IMR-90 (cell line): ENCODE measurements around the gene SF3B5. TPM values are rescaled to one million over a fixed set of nuclear protein-coding genes. Genes with fewer than 3 reads are reported as not detected.

ENCODE experiments used
- ATAC-seq: fragments of 200-7000 bp; cut with Tn5 transposase; 2 replicates; pipeline ENCODE4 v1.9.1; 2020; ENCODE audit warnings: low read depth, mild to moderate bottlenecking, moderate library complexity
- BruUV-seq: library from RNA; stranded (reverse); fragments of 400-500 nt; replicated peaks from 2 replicates; lab custom pipeline; 2021; lab: Mats Ljungman, UMichigan
- CTCF ChIA-PET: fragments of 300-600 bp; formaldehyde crosslinking; extraction: SDS; loops from one replicate; lab custom pipeline; 2021; ENCODE audit warnings: antibody characterized with exemption; lab: Yijun Ruan, JAX
- POLR2A ChIA-PET: fragments of 300-600 bp; sonication (Branson Sonifier 250); formaldehyde crosslinking; loops from one replicate; lab custom pipeline; 2022; ENCODE audit warnings: antibody characterized with exemption; ENCODE audit not compliant: unreplicated experiment; lab: Charles Lee
- DNase-seq: peaks from one replicate; pipeline ENCODE4 v3.0.0; 2013
- H2AFZ ChIP-seq: replicated peaks from 2 replicates; pipeline ENCODE3; 2013; ENCODE audit warnings: low read length, mild to moderate bottlenecking; ENCODE audit not compliant: poor library complexity
- H2AK5ac ChIP-seq: 2 replicates; pipeline ENCODE4 v1.6.1; 2013; ENCODE audit warnings: low read depth, low read length, inconsistent platforms
- H2AK9ac ChIP-seq: replicated peaks from 2 replicates; pipeline ENCODE3; 2013; ENCODE audit warnings: mild to moderate bottlenecking, low read depth, low read length, moderate library complexity; ENCODE audit not compliant: poor library complexity
- H2BK120ac ChIP-seq: 2 replicates; pipeline ENCODE4 v1.6.1; 2013; ENCODE audit warnings: low read depth, low read length, inconsistent platforms
- H2BK15ac ChIP-seq: 3 replicates; pipeline ENCODE4 v1.6.1; 2013; ENCODE audit warnings: low read depth, low read length, inconsistent platforms
- H2BK20ac ChIP-seq: 2 replicates; pipeline ENCODE4 v1.6.1; 2013; ENCODE audit warnings: low read depth, mild to moderate bottlenecking, inconsistent platforms, low read length, moderate library complexity
- H2BK5ac ChIP-seq: 2 replicates; pipeline ENCODE4 v1.6.1; 2013; ENCODE audit warnings: mild to moderate bottlenecking, low read depth, low read length, inconsistent platforms; ENCODE audit not compliant: poor library complexity, severe bottlenecking
- H3K14ac ChIP-seq: replicated peaks from 2 replicates; pipeline ENCODE4 v1.6.1; 2013; ENCODE audit warnings: low read depth, low read length, inconsistent platforms
- H3K18ac ChIP-seq: 2 replicates; pipeline ENCODE4 v1.6.1; 2013; ENCODE audit warnings: low read depth, low read length, control low read depth
- H3K23ac ChIP-seq: 2 replicates; pipeline ENCODE4 v1.6.1; 2013; ENCODE audit warnings: low read depth, low read length, inconsistent platforms
- H3K27ac ChIP-seq: 2 replicates; pipeline ENCODE4 v1.5.1; 2013; ENCODE audit warnings: mild to moderate bottlenecking, control low read depth, low read length; ENCODE audit not compliant: insufficient read depth
- H3K27me3 ChIP-seq: 2 replicates; pipeline ENCODE4 v1.6.1; 2013; ENCODE audit warnings: low read length; ENCODE audit not compliant: control insufficient read depth, insufficient read depth
- H3K36me3 ChIP-seq: 2 replicates; pipeline ENCODE4 v1.6.1; 2013; ENCODE audit warnings: low read length, mixed read lengths; ENCODE audit not compliant: control insufficient read depth, insufficient read depth
- H3K4ac ChIP-seq: 2 replicates; pipeline ENCODE4 v1.6.1; 2013; ENCODE audit warnings: low read depth, low read length, inconsistent platforms
- H3K4me1 ChIP-seq: 2 replicates; pipeline ENCODE4 v1.6.1; 2013; ENCODE audit warnings: low read length, mixed read lengths; ENCODE audit not compliant: control insufficient read depth, insufficient read depth
- H3K4me2 ChIP-seq: 2 replicates; pipeline ENCODE4 v1.6.1; 2013; ENCODE audit warnings: low read depth, mild to moderate bottlenecking, control low read depth, low read length, moderate library complexity
- H3K4me3 ChIP-seq: 2 replicates; pipeline ENCODE4 v1.5.1; 2013; ENCODE audit warnings: low read depth, mild to moderate bottlenecking, control low read depth, low read length, moderate library complexity; ENCODE audit not compliant: insufficient read depth
- H3K56ac ChIP-seq: 2 replicates; pipeline ENCODE4 v1.6.1; 2013; ENCODE audit warnings: low read length, inconsistent platforms; ENCODE audit not compliant: insufficient read depth; ENCODE audit errors: extremely low read depth
- H3K79me1 ChIP-seq, 2 experiments: 2 replicates each; pipeline ENCODE4 v1.6.1; 2013; ENCODE audit warnings: low read length in 2 of 2, inconsistent platforms in 1 of 2, low read depth in 1 of 2
- H3K9ac ChIP-seq: 2 replicates; pipeline ENCODE4 v1.6.1; 2013; ENCODE audit warnings: low read depth, low read length, control low read depth
- H3K9me1 ChIP-seq: 2 replicates; pipeline ENCODE4 v1.6.1; 2013; ENCODE audit warnings: low read length, inconsistent platforms; ENCODE audit not compliant: insufficient read depth
- H3K9me3 ChIP-seq: 2 replicates; pipeline ENCODE4 v1.6.1; 2013; ENCODE audit warnings: low read length; ENCODE audit not compliant: control insufficient read depth, insufficient read depth
- H4K20me1 ChIP-seq: 2 replicates; pipeline ENCODE4 v1.6.1; 2013; ENCODE audit warnings: low read length, inconsistent platforms; ENCODE audit not compliant: insufficient read depth
- H4K5ac ChIP-seq: 2 replicates; pipeline ENCODE4 v1.6.1; 2013; ENCODE audit warnings: mild to moderate bottlenecking, low read depth, low read length, control low read depth
- H4K8ac ChIP-seq, 2 experiments: 2 replicates each; pipeline ENCODE4 v1.6.1; 2013; ENCODE audit warnings: low read depth in 2 of 2, low read length in 2 of 2, control low read depth in 1 of 2, inconsistent platforms in 1 of 2
- H4K91ac ChIP-seq: 2 replicates; pipeline ENCODE4 v1.6.1; 2013; ENCODE audit warnings: low read depth, low read length, inconsistent platforms; ENCODE audit not compliant: insufficient read depth
- BHLHE40 ChIP-seq: fragments of 150-350 bp; IDR thresholded peaks from 2 replicates; pipeline ENCODE4 v1.6.1; 2016; ENCODE audit warnings: mild to moderate bottlenecking, low read depth, low read length
- CTCF ChIP-seq: conservative IDR thresholded peaks from 2 replicates; pipeline ENCODE4 v1.5.1; 2012; ENCODE audit warnings: mild to moderate bottlenecking, low read depth, low read length, improper control_type of control experiment
- FOS ChIP-seq: fragments of 150-350 bp; IDR thresholded peaks from 2 replicates; pipeline ENCODE4 v1.6.1; 2016; ENCODE audit warnings: low read depth, low read length
- MAFK ChIP-seq: IDR thresholded peaks from 2 replicates; pipeline ENCODE4 v1.6.1; 2012; ENCODE audit warnings: low read depth, low read length, improper control_type of control experiment
- MAZ ChIP-seq: IDR thresholded peaks from 2 replicates; pipeline ENCODE4 v1.6.1; 2012; ENCODE audit warnings: low read depth, mild to moderate bottlenecking, low read length, improper control_type of control experiment, moderate library complexity, borderline replicate concordance
- NFE2L2 ChIP-seq: fragments of 150-350 bp; IDR thresholded peaks from 2 replicates; pipeline ENCODE4 v1.6.1; 2016; ENCODE audit warnings: low read depth, mild to moderate bottlenecking, low read length
- RAD21 ChIP-seq: IDR thresholded peaks from 2 replicates; pipeline ENCODE4 v1.6.1; 2012; ENCODE audit warnings: low read length, improper control_type of control experiment
- RCOR1 ChIP-seq: IDR thresholded peaks from 2 replicates; pipeline ENCODE4 v1.6.1; 2012; ENCODE audit warnings: mild to moderate bottlenecking, low read length, improper control_type of control experiment; ENCODE audit not compliant: insufficient replicate concordance
- SMC3 ChIP-seq: fragments of 150-350 bp; IDR thresholded peaks from 2 replicates; pipeline ENCODE4 v1.6.1; 2016; ENCODE audit warnings: low read depth, mild to moderate bottlenecking, antibody characterized with exemption, low read length, moderate library complexity
- WGBS, 2 experiments: methylation state at CpG; one replicate each; pipeline versions ENCODE4 v1.1.5 to v1.1.7; 2013; ENCODE audit warnings: missing lambda C conversion rate in 2 of 2; ENCODE audit not compliant: insufficient read length in 1 of 2; ENCODE audit errors: extremely low coverage in 2 of 2; 5-methylcytosine and 5-hydroxymethylcytosine counted together
- dilution Hi-C: fragments of 300-500 bp; cut with HindIII; formaldehyde crosslinking; loops from one replicate; pipeline ENCODE4 v1.14.3; 2018; ENCODE audit warnings: low sequenced_read_pairs; ENCODE audit not compliant: unreplicated experiment
- in situ Hi-C: fragments of 300-500 bp; cut with MboI; formaldehyde crosslinking; loops from 3 replicates; pipeline ENCODE4 v1.14.3; 2019; ENCODE audit warnings: low sequenced_read_pairs, inconsistent platforms, mixed read lengths
- intact Hi-C: fragments of 100-400 bp; cut with micrococcal nuclease; formaldehyde crosslinking; loops from 2 replicates; pipeline ENCODE4 v1.10.0; 2022
- polyA plus RNA-seq, 3 experiments: library from polyadenylated mRNA; depleted of rRNA; stranded (reverse); fragments of >200 nt; gene quantifications; 2 replicates each; pipeline ENCODE4 v1.2.3, GENCODE V29; 2012; ENCODE audit warnings: low replicate concordance in 1 of 3
- total RNA-seq: library from RNA; depleted of rRNA; stranded (reverse); fragments of >200 nt; gene quantifications from 2 replicates; pipeline ENCODE4 v1.2.3, GENCODE V29; 2012

The SF3B5 gene
- total and polyA plus RNA-seq, 2 of the 4 experiments (the other 2 are of a cell fraction) = 227 to 333 TPM

- no peak overlapping the region for H3K9ac ChIP-seq
- H2BK5ac ChIP-seq = no peak overlapping the region
- WGBS, 2 experiments = no CpG with 5 or more reads among the region's 4 CpGs
- H3K27me3 ChIP-seq = no peaks in the 10 kb centered on the region
- no peaks in the 10 kb centered on the region for H3K9me3 ChIP-seq
- H4K91ac ChIP-seq = no peak overlapping the region
- H2BK20ac ChIP-seq = no peak overlapping the region
- H3K4me2 ChIP-seq = no peak overlapping the region
- no TSS peak for BruUV-seq
- ATAC-seq = no peak
- H3K36me3 ChIP-seq = 0 out of 2 replicates have a peak, but pooled peaks cover 3% of the 10 kb centered on the region
- H3K18ac ChIP-seq = no peak overlapping the region
- no peak overlapping the region for H2AFZ ChIP-seq
- no peak overlapping the region for H2AK9ac ChIP-seq
- H3K4me1 ChIP-seq = peaks cover 5% of the 10 kb centered on the region
- no peaks in the 10 kb centered on the region; the same call in 1 of the 2 replicates for H4K20me1 ChIP-seq
- peaks cover 12 to 21% of the 10 kb centered on the region in 2 experiments for H3K79me1 ChIP-seq
- H4K8ac ChIP-seq = no peak overlapping the region
- H3K4ac ChIP-seq = no peak overlapping the region
- dilution Hi-C loops = no loop called here
- H3K56ac ChIP-seq = no peak overlapping the region
- DNase-seq = no peak
- intact Hi-C loops = loop anchor here (1.0 kb wide), 1 partner anchor 515 kb away; no protein-coding TSS in a partner anchor
- TF ChIP-seq MAZ = no peak
- TF ChIP-seq MAFK = no peak
- no peak for TF ChIP-seq CTCF
- TF ChIP-seq RAD21 = no peak
- no peak for TF ChIP-seq SMC3
- TF ChIP-seq RCOR1 = no peak
- no peak for TF ChIP-seq NFE2L2
- TF ChIP-seq BHLHE40 = no peak
- no peak for TF ChIP-seq FOS
- H2BK120ac ChIP-seq = no peak overlapping the region
- CTCF ChIA-PET = no interaction called here
- POLR2A ChIA-PET = no interaction called here
- H3K27ac ChIP-seq = no peak overlapping the region
- no peak overlapping the region for H2BK15ac ChIP-seq
- H3K4me3 ChIP-seq = no peak overlapping the region
- no peak overlapping the region for H2AK5ac ChIP-seq
- no peak overlapping the region for H3K14ac ChIP-seq
- in situ Hi-C loops = no loop called here
- no peak overlapping the region for H3K23ac ChIP-seq
- peaks cover 4% of the 10 kb centered on the region for H3K9me1 ChIP-seq
- H4K5ac ChIP-seq = no peak overlapping the region
Observed at GRCh38 chr6:144090384-144090783, 5.0 kb downstream of the SF3B5 start.
